Stimulated activated CD8-positive, alpha-beta memory T cell treated with anti-CD3 and anti-CD28 coated beads, Interleukin-12 subunit alpha, Interleukin-12 subunit beta, amount 100 ng/mL, for 1 hour (primary cell): ENCODE results near the gene RAB4B.
"Not testable (repeated sequence)": the region's sequence is repeated elsewhere in the genome, so short reads cannot be mapped to it uniquely, and the experiment has no call there.

Experiments used
- DNase-seq: peaks from one replicate; pipeline ENCODE4 v3.0.0-alpha.2; 2020; ENCODE audit warnings: low read depth

Gene RAB4B

GRCh38 chr19:40750874-40751537 is 27.0 kb upstream of the RAB4B start, which contains the start of gene SNRPA:
TSS of gene SNRPA (plus strand) at chr19:40751203. CDS start at chr19:40751409, 206 bp downstream.
- DNase-seq, result peak; percentile 93

- no peak for DNase-seq
These were observed 25.7 kb upstream of the RAB4B start for GRCh38 chr19:40752257-40752781.

- DNase-seq, result no peak
These were observed 23.3 kb upstream of the RAB4B start for GRCh38 chr19:40754611-40755247.

- DNase-seq, result no peak
These were observed 22.8 kb upstream of the RAB4B start for GRCh38 chr19:40755248-40755624.

GRCh38 chr19:40755791-40756190 is 22.3 kb upstream of the RAB4B start:
- DNase-seq, result no peak

GRCh38 chr19:40756502-40757110 is 21.4 kb upstream of the RAB4B start:
- DNase-seq, result no peak

GRCh38 chr19:40758491-40758890 is 19.6 kb upstream of the RAB4B start:
- no peak for DNase-seq

- DNase-seq, result no peak
These were observed 18.7 kb upstream of the RAB4B start for GRCh38 chr19:40759352-40759751.

GRCh38 chr19:40762754-40763470 is 15.1 kb upstream of the RAB4B start:
- no peak for DNase-seq

- DNase-seq, result no peak
These were observed 14.5 kb upstream of the RAB4B start for GRCh38 chr19:40763526-40763925.

- no peak for DNase-seq
These were observed 14.1 kb upstream of the RAB4B start for GRCh38 chr19:40763963-40764362.

- DNase-seq, result not testable (repeated sequence)
These were observed 11.7 kb upstream of the RAB4B start for GRCh38 chr19:40766385-40766784.

GRCh38 chr19:40768869-40769268 is 9.2 kb upstream of the RAB4B start:
- DNase-seq, result no peak

- DNase-seq, result not testable (repeated sequence)
These were observed 6.8 kb upstream of the RAB4B start for GRCh38 chr19:40771101-40771862.

- no peak for DNase-seq
These were observed 3.0 kb upstream of the RAB4B start, which contains the start of gene MIA for GRCh38 chr19:40774916-40775631. TSS of gene MIA (plus strand) at chr19:40775521. CDS start at chr19:40775543, 22 bp downstream.

GRCh38 chr19:40775632-40776022 is 2.4 kb upstream of the RAB4B start:
- DNase-seq, result no peak

GRCh38 chr19:40776364-40776763 is 1.7 kb upstream of the RAB4B start:
- no peak for DNase-seq

- DNase-seq, result peak; percentile 84
These were observed 959 bp upstream of the RAB4B start for GRCh38 chr19:40776932-40777644.

GRCh38 chr19:40777645-40777936 is 456 bp upstream of the RAB4B start:
- no peak for DNase-seq

- no peak for DNase-seq
These were observed 748 bp downstream of the RAB4B start for GRCh38 chr19:40778706-40779284.
